ENCODE measurements around the gene PARD3B. TPM values are rescaled to one million over a fixed set of nuclear protein-coding genes. Genes with fewer than 3 reads are reported as not detected.
A peak's percentile ranks its signal among the peaks of the same experiment; 100 is the strongest.

PARD3B gene
- total RNA-seq, 1 experiment from 2014 or later = 3.9 TPM

GRCh38 chr2:205610437-205610836, 1065.2 kb downstream of the PARD3B start:
- POLR2A ChIA-PET (ENCODE audit: unreplicated experiment) = no interaction called here
- no TSS peak for BruUV-seq (replicated peaks)

DNA sequence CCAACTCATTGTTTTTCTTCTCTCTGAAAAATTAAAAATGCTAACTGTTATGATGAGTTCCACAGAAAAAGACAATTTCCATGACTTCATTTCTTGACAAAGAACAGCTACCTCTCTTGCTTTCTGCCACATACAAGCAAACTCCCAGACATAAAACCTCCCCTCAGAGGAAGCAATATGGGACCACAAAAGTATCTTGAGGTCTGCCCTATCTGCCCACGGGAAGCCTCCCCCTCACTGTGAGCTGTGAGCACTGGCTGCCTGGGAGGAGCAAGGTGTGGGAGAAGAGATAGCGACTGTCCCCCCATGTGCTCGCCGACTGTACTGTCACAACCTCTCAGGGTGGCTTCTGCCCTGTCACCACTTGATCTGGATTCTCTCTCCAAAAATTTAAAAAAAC, 1067.4 kb downstream of the PARD3B start:
- no peak for ATAC-seq
- Histone ChIP-seq H2AFZ (ENCODE audit: low read length) (no peak overlapping the region), H4K20me1 (ENCODE audit: low read length) (no peaks in the 10 kb centered on the region), H3K79me2 (ENCODE audit: low read length) (no peaks in the 10 kb centered on the region), H3K9me3 (ENCODE audit: low read length) (no peaks in the 10 kb centered on the region), H3F3A (ENCODE audit: low read length, unreplicated experiment) (no peaks in the 10 kb centered on the region), H3K27me3 (ENCODE audit: low read length) (no peaks in the 10 kb centered on the region; the same call in 1 of the 2 replicates), H3K9ac (ENCODE audit: low read length) (no peak overlapping the region), H3K4me3 (ENCODE audit: low read length) (no peak overlapping the region), H3K4me2 (ENCODE audit: low read length) (no peak overlapping the region), H3K27ac (ENCODE audit: low read length) (no peak overlapping the region), H3K4me1 (ENCODE audit: insufficient read depth, low read length) (peaks cover 7% of the 10 kb centered on the region; the same call in 1 of the 2 replicates), H3K9me2 (replicated peaks; ENCODE audit: low read length) (no peaks in the 10 kb centered on the region), H3K36me3 (ENCODE audit: low read depth, low read length) (no peaks in the 10 kb centered on the region)
- ChIA-PET POLR2A (ENCODE audit: unreplicated experiment) (no interaction called here), CTCF (no interaction called here)
- no peak for DNase-seq
- intact Hi-C loops (cut with micrococcal nuclease) = no loop called here
- no TSS peak for BruUV-seq (replicated peaks)
- TF ChIP-seq CTCF (conservative IDR thresholded peaks at IDR 0.05; ENCODE audit: low read depth, low read length) = no peak
- no peak for TF ChIP-seq EZH2 (IDR thresholded peaks at IDR 0.05; ENCODE audit: low read length, unreplicated experiment)
- TF ChIP-seq EZH2phosphoT487 (IDR thresholded peaks at IDR 0.05; ENCODE audit: borderline replicate concordance, low read length) = no peak

More at GRCh38 chr2:205610437-205610836, 1065.2 kb downstream of the PARD3B start:
- Histone ChIP-seq H3K9ac (ENCODE audit: low read length) (no peak overlapping the region), H3K36me3 (ENCODE audit: low read depth, low read length) (no peaks in the 10 kb centered on the region), H3K9me3 (ENCODE audit: low read length) (no peaks in the 10 kb centered on the region), H3K79me2 (ENCODE audit: low read length) (no peaks in the 10 kb centered on the region), H3F3A (ENCODE audit: low read length, unreplicated experiment) (no peaks in the 10 kb centered on the region), H3K4me1 (ENCODE audit: insufficient read depth, low read length) (peaks cover 7% of the 10 kb centered on the region; the same call in 1 of the 2 replicates), H3K27me3 (ENCODE audit: low read length) (no peaks in the 10 kb centered on the region; the same call in 1 of the 2 replicates), H3K4me3 (ENCODE audit: low read length) (no peak overlapping the region), H3K27ac (ENCODE audit: low read length) (no peak overlapping the region), H3K9me2 (replicated peaks; ENCODE audit: low read length) (no peaks in the 10 kb centered on the region), H4K20me1 (ENCODE audit: low read length) (no peaks in the 10 kb centered on the region), H3K4me2 (ENCODE audit: low read length) (no peak overlapping the region), H2AFZ (ENCODE audit: low read length) (no peak overlapping the region)
- intact Hi-C loops (cut with micrococcal nuclease) = no loop called here
- ATAC-seq = peak; percentile 79
- TF ChIP-seq EZH2phosphoT487 (IDR thresholded peaks at IDR 0.05; ENCODE audit: borderline replicate concordance, low read length) = no peak
- no peak for TF ChIP-seq CTCF (conservative IDR thresholded peaks at IDR 0.05; ENCODE audit: low read depth, low read length)
- TF ChIP-seq EZH2 (IDR thresholded peaks at IDR 0.05; ENCODE audit: low read length, unreplicated experiment) = no peak
- DNase-seq = peak; percentile 54
- CTCF ChIA-PET = no interaction called here

DNA sequence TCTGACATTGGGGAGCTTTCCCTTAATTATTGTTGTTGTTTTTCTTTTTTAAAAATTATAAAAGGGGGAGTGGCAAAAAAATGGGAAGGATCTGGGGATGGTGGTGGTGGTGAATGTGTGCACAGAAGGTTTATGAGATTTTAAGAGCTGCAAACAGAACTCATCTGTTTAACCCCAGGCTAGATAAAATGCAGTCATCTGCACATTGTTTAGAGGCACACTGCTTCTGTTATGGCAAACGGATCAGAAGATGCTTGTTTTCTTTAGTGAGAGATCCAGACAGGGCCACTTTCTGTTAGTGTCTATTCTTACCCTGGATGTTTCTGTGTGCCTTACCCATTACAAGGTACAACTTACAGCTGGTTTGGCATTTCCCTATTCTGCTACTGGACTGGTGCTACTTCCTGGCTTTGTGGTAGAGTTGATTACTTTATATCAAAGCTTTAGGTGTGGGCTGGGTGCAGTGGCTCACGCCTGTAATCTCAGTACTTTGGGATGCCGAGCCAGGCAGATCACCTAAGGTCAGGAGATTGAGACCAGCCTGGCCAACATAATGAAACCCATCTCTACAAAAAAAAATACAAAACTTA, 1068.8 kb downstream of the PARD3B start:
- Histone ChIP-seq H4K20me1 (ENCODE audit: low read length) (no peaks in the 10 kb centered on the region), H3K4me3 (ENCODE audit: low read length) (no peak overlapping the region), H3K27me3 (ENCODE audit: low read length) (no peaks in the 10 kb centered on the region; the same call in 1 of the 2 replicates), H3K36me3 (ENCODE audit: low read depth, low read length) (no peaks in the 10 kb centered on the region), H3F3A (ENCODE audit: low read length, unreplicated experiment) (no peaks in the 10 kb centered on the region), H3K9me2 (replicated peaks; ENCODE audit: low read length) (no peaks in the 10 kb centered on the region), H3K9me3 (ENCODE audit: low read length) (no peaks in the 10 kb centered on the region), H3K9ac (ENCODE audit: low read length) (no peak overlapping the region), H3K27ac (ENCODE audit: low read length) (no peak overlapping the region), H3K4me1 (ENCODE audit: insufficient read depth, low read length) (peaks cover 7% of the 10 kb centered on the region; the same call in 1 of the 2 replicates), H3K79me2 (ENCODE audit: low read length) (no peaks in the 10 kb centered on the region), H2AFZ (ENCODE audit: low read length) (no peak overlapping the region), H3K4me2 (ENCODE audit: low read length) (no peak overlapping the region)
- DNase-seq (no peak), ATAC-seq (no peak; the same call in 1 of the 2 replicates)
- TF ChIP-seq CTCF (conservative IDR thresholded peaks at IDR 0.05; ENCODE audit: low read depth, low read length) (no peak), EZH2phosphoT487 (IDR thresholded peaks at IDR 0.05; ENCODE audit: borderline replicate concordance, low read length) (no peak), EZH2 (IDR thresholded peaks at IDR 0.05; ENCODE audit: low read length, unreplicated experiment) (no peak)
- ChIA-PET POLR2A (ENCODE audit: unreplicated experiment) (no interaction called here), CTCF (no interaction called here)
- no TSS peak for BruUV-seq (replicated peaks)
- intact Hi-C loops (cut with micrococcal nuclease) = no loop called here

Measured in PC-3 (cell line).